Mesothelial cell of epicardium (in vitro differentiated cells): ENCODE data around the gene ERICH6. TPM values are rescaled to one million over a fixed set of nuclear protein-coding genes. Genes with fewer than 3 reads are reported as not detected.

Source experiments
- DNase-seq, 2 experiments: peaks; one replicate each; pipeline ENCODE4 v3.0.0; 2021; ENCODE audit warnings: low spot score in 2 of 2; ENCODE audit not compliant: unreplicated experiment in 2 of 2
- H3K27ac Mint-ChIP-seq: 2 replicates; pipeline ENCODE4 v1.8.0; 2021; ENCODE audit warnings: mixed read lengths
- H3K27me3 Mint-ChIP-seq: 2 replicates; pipeline ENCODE4 v1.8.0; 2021; ENCODE audit warnings: low read depth, mixed read lengths
- H3K36me3 Mint-ChIP-seq: 2 replicates; pipeline ENCODE4 v1.8.0; 2021; ENCODE audit warnings: mixed read lengths
- H3K4me1 Mint-ChIP-seq: 2 replicates; pipeline ENCODE4 v1.8.0; 2021; ENCODE audit warnings: mixed read lengths
- H3K4me3 Mint-ChIP-seq: 2 replicates; pipeline ENCODE4 v1.8.0; 2021; ENCODE audit warnings: mild to moderate bottlenecking, moderate library complexity, mixed read lengths
- H3K9me3 Mint-ChIP-seq: 2 replicates; pipeline ENCODE4 v1.8.0; 2021; ENCODE audit warnings: mixed read lengths
- total RNA-seq: library from RNA; stranded (reverse); gene quantifications from 3 replicates; pipeline ENCODE4 v1.2.1, GENCODE V29; 2021
- TF ChIP-seq, protein P1 (sequence below): fragments of 200-600 bp; sonication (generic); IDR thresholded peaks from one replicate; pipeline ENCODE4 v1.5.0; 2021; ENCODE audit warnings: antibody characterized with exemption; ENCODE audit not compliant: unreplicated experiment

ERICH6 gene
- total RNA-seq, 1 donor from 2014 or later, result 0.65 TPM

DNA sequence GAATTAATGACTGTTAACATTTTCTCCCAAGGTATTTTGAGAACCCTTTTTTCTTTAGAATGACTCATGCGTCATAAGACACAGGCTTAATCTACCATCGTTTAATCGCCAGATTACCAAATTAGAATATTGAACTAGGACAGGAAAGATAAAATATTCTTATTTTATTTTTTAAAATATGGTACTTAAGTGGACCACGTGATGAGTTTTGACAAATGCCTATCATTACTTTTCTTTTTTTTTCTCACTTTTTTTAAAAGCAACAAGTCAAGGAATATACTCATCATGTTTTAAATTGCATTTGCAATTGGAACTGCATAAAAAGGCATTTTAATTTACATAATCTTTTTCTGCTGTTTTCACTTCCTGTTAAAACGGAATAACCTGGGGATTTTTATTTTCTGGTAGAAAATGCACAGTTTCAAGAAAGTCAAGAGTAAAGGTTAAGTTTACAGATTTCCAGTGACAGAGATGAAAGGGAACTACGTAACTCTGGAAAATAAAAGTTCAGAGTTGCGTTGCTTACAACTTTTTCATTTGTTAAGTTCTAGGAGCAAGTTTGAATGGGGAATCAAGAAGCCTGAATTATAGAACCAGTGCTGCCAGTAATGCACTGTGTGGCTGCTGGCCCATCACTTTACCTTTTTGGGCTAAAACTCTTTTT is 35.6 kb upstream of the ERICH6 start:
- no peaks in the 10 kb centered on the region for H3K27me3 Mint-ChIP-seq
- no peak for DNase-seq
- TF ChIP-seq, protein P1, sequence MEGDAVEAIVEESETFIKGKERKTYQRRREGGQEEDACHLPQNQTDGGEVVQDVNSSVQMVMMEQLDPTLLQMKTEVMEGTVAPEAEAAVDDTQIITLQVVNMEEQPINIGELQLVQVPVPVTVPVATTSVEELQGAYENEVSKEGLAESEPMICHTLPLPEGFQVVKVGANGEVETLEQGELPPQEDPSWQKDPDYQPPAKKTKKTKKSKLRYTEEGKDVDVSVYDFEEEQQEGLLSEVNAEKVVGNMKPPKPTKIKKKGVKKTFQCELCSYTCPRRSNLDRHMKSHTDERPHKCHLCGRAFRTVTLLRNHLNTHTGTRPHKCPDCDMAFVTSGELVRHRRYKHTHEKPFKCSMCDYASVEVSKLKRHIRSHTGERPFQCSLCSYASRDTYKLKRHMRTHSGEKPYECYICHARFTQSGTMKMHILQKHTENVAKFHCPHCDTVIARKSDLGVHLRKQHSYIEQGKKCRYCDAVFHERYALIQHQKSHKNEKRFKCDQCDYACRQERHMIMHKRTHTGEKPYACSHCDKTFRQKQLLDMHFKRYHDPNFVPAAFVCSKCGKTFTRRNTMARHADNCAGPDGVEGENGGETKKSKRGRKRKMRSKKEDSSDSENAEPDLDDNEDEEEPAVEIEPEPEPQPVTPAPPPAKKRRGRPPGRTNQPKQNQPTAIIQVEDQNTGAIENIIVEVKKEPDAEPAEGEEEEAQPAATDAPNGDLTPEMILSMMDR, result no peak
- H3K4me3 Mint-ChIP-seq, result no peak overlapping the region
- peaks cover 6% of the 10 kb centered on the region for H3K4me1 Mint-ChIP-seq
- H3K9me3 Mint-ChIP-seq, result no peaks in the 10 kb centered on the region
- H3K27ac Mint-ChIP-seq, result no peak overlapping the region
- H3K36me3 Mint-ChIP-seq, result peaks cover 8% of the 10 kb centered on the region

DNA sequence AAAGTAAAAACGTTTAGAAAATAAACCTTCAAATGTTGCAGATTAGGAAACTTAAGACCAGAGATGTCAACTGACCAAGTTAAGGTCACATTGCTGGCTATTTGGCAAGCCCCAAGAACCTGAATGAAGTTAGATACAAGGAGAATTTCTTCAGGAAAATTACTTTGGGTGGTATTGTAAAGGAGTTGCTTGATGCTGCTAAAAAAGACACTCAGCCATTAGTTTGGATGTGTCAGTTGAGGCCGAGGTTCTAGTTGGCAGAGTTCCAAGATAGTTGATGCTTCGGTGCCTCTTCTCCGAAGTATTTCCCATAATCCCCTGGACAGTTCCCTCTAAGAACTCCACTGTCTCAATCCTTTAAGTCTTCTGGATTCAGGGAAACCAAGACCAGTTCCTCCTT is 35.0 kb upstream of the ERICH6 start:
- Mint-ChIP-seq H3K9me3 (no peaks in the 10 kb centered on the region), H3K4me3 (no peak overlapping the region), H3K36me3 (peaks cover 8% of the 10 kb centered on the region), H3K4me1 (peaks cover 3% of the 10 kb centered on the region), H3K27me3 (no peaks in the 10 kb centered on the region), H3K27ac (no peak overlapping the region)
- TF ChIP-seq, protein P1, result no peak
- no peak for DNase-seq

DNA sequence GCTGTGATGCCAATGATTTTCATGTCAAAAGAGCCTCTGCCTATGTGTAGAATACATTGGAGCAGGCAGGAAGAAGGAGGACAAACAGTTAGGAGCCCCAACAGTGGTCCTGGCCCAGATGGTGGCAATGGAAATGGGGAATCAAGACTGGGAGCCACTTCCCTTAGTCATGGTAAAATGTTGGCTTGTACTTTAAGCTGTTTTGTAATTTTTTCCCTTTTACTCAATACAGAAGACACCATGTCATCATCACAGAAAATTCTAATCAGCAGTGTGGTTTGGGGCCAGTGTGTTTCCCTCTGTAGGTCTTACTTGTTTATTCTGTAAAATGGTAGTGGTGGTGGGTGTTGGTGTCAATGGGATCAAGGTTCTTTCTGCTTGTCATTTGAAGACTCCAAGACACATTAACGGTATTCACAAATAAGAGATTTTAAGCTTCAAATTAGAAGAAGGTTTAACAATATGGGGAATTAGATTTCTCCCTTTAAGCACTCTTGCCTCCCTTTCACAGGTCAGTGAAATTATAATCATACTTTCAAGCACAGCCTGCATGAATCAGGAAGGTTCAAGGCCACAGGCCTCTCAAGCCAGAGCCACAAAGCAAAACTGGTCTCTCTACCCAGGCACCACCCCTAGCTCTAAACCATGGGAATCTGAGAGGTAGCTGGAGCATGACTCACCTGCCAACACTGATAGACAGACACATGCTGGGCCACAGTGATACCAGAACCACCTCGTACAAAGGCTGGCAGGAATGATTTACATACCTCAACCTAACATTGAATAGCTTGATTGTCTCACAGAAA is 34.4 kb upstream of the ERICH6 start:
- TF ChIP-seq, protein P1, result no peak
- H3K9me3 Mint-ChIP-seq, result no peaks in the 10 kb centered on the region
- no peak for DNase-seq
- H3K4me3 Mint-ChIP-seq, result no peak overlapping the region
- H3K4me1 Mint-ChIP-seq, result peaks cover 6% of the 10 kb centered on the region
- H3K27ac Mint-ChIP-seq, result no peak overlapping the region
- H3K36me3 Mint-ChIP-seq, result peaks cover 8% of the 10 kb centered on the region
- H3K27me3 Mint-ChIP-seq, result no peaks in the 10 kb centered on the region

DNA sequence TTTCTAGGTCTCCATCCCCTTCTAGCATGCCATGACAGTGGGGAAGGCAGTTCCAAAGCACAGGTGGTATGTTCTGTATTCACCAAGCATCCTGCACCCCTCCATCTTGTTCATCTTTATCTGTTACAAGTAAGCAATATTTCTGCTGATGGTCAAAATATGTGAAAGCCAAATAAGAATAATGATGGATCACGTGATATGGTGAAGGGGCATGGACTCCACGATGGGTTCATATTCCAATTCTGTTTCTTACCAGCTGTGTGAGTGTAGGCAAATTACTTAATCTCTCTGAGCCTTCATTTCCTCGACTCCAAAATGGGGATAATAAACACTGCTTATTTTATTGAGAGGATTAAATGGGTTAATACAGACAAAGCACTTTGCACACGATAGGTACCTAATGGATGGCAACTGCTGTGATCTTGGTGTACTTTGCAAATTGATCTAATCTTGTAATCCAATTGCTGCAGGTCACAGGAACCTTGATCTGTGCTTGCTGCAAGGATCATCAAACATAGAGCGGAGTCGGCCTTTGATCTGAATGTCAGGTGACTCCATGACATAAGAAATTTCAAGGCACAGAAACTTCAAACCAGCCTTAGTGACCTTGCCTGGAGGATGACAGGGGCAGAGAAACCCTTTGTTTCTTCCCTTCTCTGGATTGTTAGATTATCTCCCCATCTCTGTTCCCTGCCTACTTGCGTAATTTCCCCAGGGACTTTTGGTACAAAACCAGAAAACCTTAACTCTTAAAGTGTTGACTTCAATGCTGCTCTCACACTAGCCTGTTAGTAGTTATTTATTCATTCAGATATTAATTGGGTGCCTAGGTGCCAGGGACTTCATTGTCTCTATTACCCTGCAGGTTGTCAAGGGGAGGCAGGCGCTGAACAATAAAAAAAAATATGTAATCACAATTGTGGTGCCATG is 33.4 kb upstream of the ERICH6 start:
- Mint-ChIP-seq H3K27me3 (no peaks in the 10 kb centered on the region), H3K4me3 (no peak overlapping the region), H3K27ac (no peak overlapping the region), H3K9me3 (no peaks in the 10 kb centered on the region), H3K4me1 (peaks cover 6% of the 10 kb centered on the region), H3K36me3 (peaks cover 1% of the 10 kb centered on the region)
- no peak for DNase-seq
- TF ChIP-seq, protein P1, result no peak

GRCh38 chr3:150736316-150736719 is 32.6 kb upstream of the ERICH6 start:
- DNase-seq, result no peak

More at GRCh38 chr3:150736316-150736719, 32.6 kb upstream of the ERICH6 start:
- H3K4me1 Mint-ChIP-seq, result peaks cover 6% of the 10 kb centered on the region
- TF ChIP-seq, protein P1, result no peak
- no peaks in the 10 kb centered on the region for H3K27me3 Mint-ChIP-seq
- no peaks in the 10 kb centered on the region for H3K9me3 Mint-ChIP-seq
- no peaks in the 10 kb centered on the region for H3K36me3 Mint-ChIP-seq
- H3K4me3 Mint-ChIP-seq, result no peak overlapping the region
- no peak overlapping the region for H3K27ac Mint-ChIP-seq
